GM12873 (cell line): ENCODE measurements around the gene ANKRD40.

Experiments
- CTCF ChIP-seq: IDR thresholded peaks from 2 replicates; pipeline ENCODE4 v1.5.1; 2012; ENCODE audit warnings: low read depth, mild to moderate bottlenecking, moderate library complexity, low read length, control low read depth; ENCODE audit not compliant: insufficient read depth; ENCODE audit errors: missing control alignments

The ANKRD40 gene

GRCh38 chr17:50645748-50646682, 61.7 kb downstream of the ANKRD40 start:
- no peak for TF ChIP-seq CTCF
